Smooth muscle cell (in vitro differentiated cells): ENCODE measurements around the gene ITPKB. TPM values are rescaled to one million over a fixed set of nuclear protein-coding genes. Genes with fewer than 3 reads are reported as not detected.

Experiments used
- DNase-seq: peaks from one replicate; lab custom pipeline; 2025; ENCODE audit not compliant: unreplicated experiment; lab: John Stamatoyannopoulos, UW
- H2AFZ ChIP-seq: fragments of 200-600 bp; sonication (generic); 2 replicates; pipeline ENCODE4 v1.6.0; 2016; ENCODE audit warnings: antibody characterized with exemption, low read depth, mild to moderate bottlenecking
- H3F3A ChIP-seq: fragments of 200-600 bp; sonication (generic); 2 replicates; pipeline ENCODE4 v1.6.0; 2017; ENCODE audit warnings: antibody characterized with exemption, low read depth
- H3K27ac ChIP-seq: fragments of 200-600 bp; sonication (generic); 2 replicates; pipeline ENCODE4 v1.5.1; 2016; ENCODE audit warnings: low read depth, mild to moderate bottlenecking
- H3K27me3 ChIP-seq: fragments of 200-600 bp; sonication (generic); 2 replicates; pipeline ENCODE4 v1.6.1; 2016; ENCODE audit warnings: low read depth, mild to moderate bottlenecking
- H3K36me3 ChIP-seq: fragments of 200-600 bp; sonication (generic); 2 replicates; pipeline ENCODE4 v1.5.1; 2016; ENCODE audit warnings: low read depth
- H3K4me1 ChIP-seq: fragments of 200-600 bp; sonication (generic); 2 replicates; pipeline ENCODE4 v1.5.1; 2016; ENCODE audit warnings: low read depth
- H3K4me2 ChIP-seq: fragments of 200-600 bp; sonication (generic); 2 replicates; pipeline ENCODE4 v1.6.0; 2016; ENCODE audit warnings: mild to moderate bottlenecking
- H3K4me3 ChIP-seq: fragments of 200-600 bp; sonication (generic); 2 replicates; pipeline ENCODE4 v1.5.1; 2016; ENCODE audit warnings: mild to moderate bottlenecking
- H3K79me2 ChIP-seq: fragments of 200-600 bp; sonication (generic); 2 replicates; pipeline ENCODE4 v1.6.0; 2016; ENCODE audit warnings: low read depth, mild to moderate bottlenecking
- H3K9ac ChIP-seq: fragments of 200-600 bp; sonication (generic); 2 replicates; pipeline ENCODE4 v1.6.0; 2016; ENCODE audit warnings: low read depth
- H3K9me3 ChIP-seq: fragments of 200-600 bp; sonication (generic); replicated peaks from 2 replicates; pipeline ENCODE4 v1.5.1; 2016; ENCODE audit warnings: low read depth
- H4K20me1 ChIP-seq: fragments of 200-600 bp; sonication (generic); 2 replicates; pipeline ENCODE4 v1.6.0; 2016; ENCODE audit warnings: low read depth
- WGBS: methylation state at CpG from one replicate; pipeline ENCODE4 v1.1.7; 2016; ENCODE audit warnings: low lambda C conversion rate; 5-methylcytosine and 5-hydroxymethylcytosine counted together
- polyA plus RNA-seq: library from polyadenylated mRNA; unstranded; fragments of >200 nt; fragmentation: Nextera tagmentation; extraction: Ambion mirVana; gene quantifications from 2 replicates; pipeline ENCODE4 v1.2.1, GENCODE V29; 2016
- total RNA-seq: library from RNA; depleted of rRNA; stranded (reverse); fragments of >200 nt; gene quantifications from 2 replicates; pipeline ENCODE4 v1.2.3, GENCODE V29; 2014
- TF ChIP-seq, protein P1 (sequence below): fragments of 200-600 bp; sonication (generic); IDR thresholded peaks from 2 replicates; pipeline ENCODE4 v1.5.1; 2017; ENCODE audit warnings: borderline replicate concordance, mild to moderate bottlenecking, antibody characterized with exemption; ENCODE audit not compliant: insufficient read depth, poor library complexity, severe bottlenecking

Gene ITPKB
- total and polyA plus RNA-seq, 2 experiments from 2014 or later, result 8.9 to 11.4 TPM

DNA sequence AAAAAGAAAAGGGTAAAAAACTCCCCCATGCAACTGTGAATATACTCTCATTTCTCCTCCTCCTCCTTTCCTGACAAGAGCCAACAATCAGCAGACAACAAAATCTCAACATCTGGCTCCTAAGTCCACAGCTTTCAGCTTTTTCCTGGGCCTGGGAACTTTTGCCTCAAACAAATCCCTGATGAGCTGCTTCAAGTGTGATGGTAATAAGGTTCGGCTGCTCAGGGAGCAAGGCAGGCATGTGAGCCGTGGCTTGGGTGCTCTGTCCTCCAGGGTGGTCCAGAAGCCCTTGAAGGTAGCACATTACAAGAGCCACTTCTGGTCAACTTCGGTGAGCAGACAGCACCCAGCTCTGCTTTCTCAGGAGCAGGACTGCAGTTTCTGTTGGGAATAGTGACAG is 46.3 kb downstream of the ITPKB start:
- Histone ChIP-seq H3K4me1 (peaks cover 18% of the 10 kb centered on the region), H3K36me3 (no peaks in the 10 kb centered on the region), H3K27me3 (no peaks in the 10 kb centered on the region), H4K20me1 (no peaks in the 10 kb centered on the region), H3K9me3 (no peaks in the 10 kb centered on the region), H3K4me2 (peak overlapping the region; percentile 54), H3K27ac (peak overlapping the region; percentile 84), H3F3A (peaks cover 23% of the 10 kb centered on the region), H2AFZ (no peak overlapping the region), H3K9ac (peak overlapping the region; percentile 57), H3K4me3 (no peak overlapping the region), H3K79me2 (peaks cover 22% of the 10 kb centered on the region)
- TF ChIP-seq, protein P1, sequence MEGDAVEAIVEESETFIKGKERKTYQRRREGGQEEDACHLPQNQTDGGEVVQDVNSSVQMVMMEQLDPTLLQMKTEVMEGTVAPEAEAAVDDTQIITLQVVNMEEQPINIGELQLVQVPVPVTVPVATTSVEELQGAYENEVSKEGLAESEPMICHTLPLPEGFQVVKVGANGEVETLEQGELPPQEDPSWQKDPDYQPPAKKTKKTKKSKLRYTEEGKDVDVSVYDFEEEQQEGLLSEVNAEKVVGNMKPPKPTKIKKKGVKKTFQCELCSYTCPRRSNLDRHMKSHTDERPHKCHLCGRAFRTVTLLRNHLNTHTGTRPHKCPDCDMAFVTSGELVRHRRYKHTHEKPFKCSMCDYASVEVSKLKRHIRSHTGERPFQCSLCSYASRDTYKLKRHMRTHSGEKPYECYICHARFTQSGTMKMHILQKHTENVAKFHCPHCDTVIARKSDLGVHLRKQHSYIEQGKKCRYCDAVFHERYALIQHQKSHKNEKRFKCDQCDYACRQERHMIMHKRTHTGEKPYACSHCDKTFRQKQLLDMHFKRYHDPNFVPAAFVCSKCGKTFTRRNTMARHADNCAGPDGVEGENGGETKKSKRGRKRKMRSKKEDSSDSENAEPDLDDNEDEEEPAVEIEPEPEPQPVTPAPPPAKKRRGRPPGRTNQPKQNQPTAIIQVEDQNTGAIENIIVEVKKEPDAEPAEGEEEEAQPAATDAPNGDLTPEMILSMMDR, result no peak
- DNase-seq, result no peak
- 34% methylated on average over 3 of the region's 3 CpGs for WGBS

DNA sequence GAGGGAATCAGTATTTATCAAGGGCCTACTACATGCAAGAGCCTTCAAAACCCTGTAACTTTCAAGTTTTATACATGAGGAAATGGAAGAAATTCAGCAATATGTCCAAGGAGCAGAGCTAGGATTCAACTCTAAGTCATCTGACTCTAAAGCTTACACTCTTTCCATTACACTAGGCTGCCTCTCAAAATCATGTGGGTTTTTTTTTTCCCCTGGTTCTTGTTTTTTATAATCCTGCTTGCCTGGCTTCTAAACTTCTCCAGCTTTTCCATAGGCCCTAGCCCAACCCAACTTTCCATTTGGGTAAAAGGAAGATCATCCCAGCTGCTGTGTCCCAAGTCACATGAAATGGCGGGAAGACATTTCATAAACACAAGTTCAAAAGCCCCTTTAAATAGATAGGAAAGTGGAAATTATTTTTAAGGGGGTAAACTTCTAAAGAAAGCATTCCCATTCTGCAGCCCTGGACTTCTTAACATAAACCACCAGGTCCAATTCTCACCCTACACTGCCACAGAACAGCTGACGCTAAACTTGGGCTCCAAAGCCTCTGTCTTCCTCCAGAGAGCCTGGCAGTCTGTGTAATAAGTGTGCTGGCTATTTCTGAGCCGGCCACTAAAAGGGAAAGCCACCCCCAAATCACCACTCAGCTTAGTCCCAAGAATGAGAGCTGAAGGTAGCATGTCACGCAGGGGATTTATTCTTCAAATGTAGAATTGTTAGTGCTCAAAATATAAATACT is 46.9 kb downstream of the ITPKB start:
- H2AFZ ChIP-seq, result no peak overlapping the region
- no peak overlapping the region for H3K4me3 ChIP-seq

GRCh38 chr1:226691247-226691646 is 47.8 kb downstream of the ITPKB start:
- H3F3A ChIP-seq, result peaks cover 23% of the 10 kb centered on the region
- H3K27ac ChIP-seq, result peak overlapping the region; percentile 84
- no peaks in the 10 kb centered on the region for H3K27me3 ChIP-seq
- no peak overlapping the region for H2AFZ ChIP-seq
- H3K9ac ChIP-seq, result no peak overlapping the region
- no peaks in the 10 kb centered on the region for H3K36me3 ChIP-seq
- peak overlapping the region; percentile 54 for H3K4me2 ChIP-seq
- no peaks in the 10 kb centered on the region for H3K9me3 ChIP-seq
- no peak for DNase-seq
- peaks cover 26% of the 10 kb centered on the region for H3K79me2 ChIP-seq
- no peak overlapping the region for H3K4me3 ChIP-seq
- H3K4me1 ChIP-seq, result peaks cover 18% of the 10 kb centered on the region
- WGBS, result 47% methylated on average over 4 of the region's 4 CpGs
- H4K20me1 ChIP-seq, result no peaks in the 10 kb centered on the region
- TF ChIP-seq, protein P1, result no peak

More for the DNA sequence above, 46.9 kb downstream of the ITPKB start:
- Histone ChIP-seq H3K4me2 (peak overlapping the region; percentile 54), H3K36me3 (no peaks in the 10 kb centered on the region), H3K4me1 (peaks cover 18% of the 10 kb centered on the region), H3K9me3 (no peaks in the 10 kb centered on the region), H4K20me1 (no peaks in the 10 kb centered on the region), H3K27ac (peak overlapping the region; percentile 84), H3F3A (peaks cover 23% of the 10 kb centered on the region), H3K27me3 (no peaks in the 10 kb centered on the region), H3K9ac (no peak overlapping the region), H3K79me2 (peaks cover 22% of the 10 kb centered on the region)
- TF ChIP-seq, protein P1, result no peak
- 38% methylated on average over 4 of the region's 4 CpGs for WGBS
- DNase-seq, result no peak

DNA sequence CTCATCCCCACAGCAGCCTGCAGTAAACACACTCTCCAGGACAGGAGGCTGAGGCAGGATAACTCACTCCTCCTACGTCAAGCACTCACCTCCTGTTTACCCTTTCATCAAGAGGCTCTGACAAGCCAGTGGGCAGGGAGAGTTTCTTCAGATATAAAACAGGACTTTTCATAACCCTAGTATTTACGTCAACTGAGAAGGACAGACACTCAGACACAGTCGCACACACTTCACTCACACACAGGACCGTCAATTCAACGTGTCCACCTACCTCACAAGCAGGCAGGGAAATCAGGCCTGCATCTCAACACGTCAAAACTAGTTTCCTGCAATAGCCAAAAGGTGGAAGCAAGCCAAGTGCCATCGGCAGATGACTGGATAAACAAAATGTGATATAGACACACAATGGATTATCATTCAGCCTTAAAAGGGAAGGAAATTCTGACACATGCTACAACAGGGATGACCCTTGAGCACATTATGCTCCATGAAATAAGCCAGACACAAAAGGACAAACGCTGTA is 48.6 kb downstream of the ITPKB start:
- Histone ChIP-seq H3F3A (peaks cover 23% of the 10 kb centered on the region), H3K4me2 (peak overlapping the region; percentile 54), H3K9me3 (no peaks in the 10 kb centered on the region), H3K27me3 (no peaks in the 10 kb centered on the region), H3K4me3 (no peak overlapping the region), H2AFZ (peak overlapping the region; percentile 35), H4K20me1 (no peaks in the 10 kb centered on the region), H3K9ac (peak overlapping the region; percentile 12), H3K27ac (peak overlapping the region; percentile 84), H3K36me3 (no peaks in the 10 kb centered on the region), H3K4me1 (peaks cover 18% of the 10 kb centered on the region), H3K79me2 (peaks cover 24% of the 10 kb centered on the region)
- no peak for DNase-seq
- 33% methylated on average over 8 of the region's 8 CpGs for whole genome bisulfite sequencing
- TF ChIP-seq, protein P1, result no peak
